Retinal pigment epithelial cell (primary cell): Measurements from ENCODE around the gene FABP6.
A peak's percentile ranks its signal among the peaks of the same experiment; 100 is the strongest.

ENCODE experiments used
- DNase-seq: peaks from one replicate; pipeline ENCODE4 v3.0.0-alpha.2; 2010; ENCODE audit warnings: low read depth
- H3K4me3 ChIP-seq: 2 replicates; pipeline ENCODE4 v1.5.1; 2011; ENCODE audit warnings: mild to moderate bottlenecking, low read length, control low read depth, moderate library complexity
- CTCF ChIP-seq: conservative IDR thresholded peaks from 2 replicates; pipeline ENCODE4 v1.5.1; 2011; ENCODE audit warnings: low read depth, low read length, control low read depth, inconsistent platforms

FABP6 gene

GRCh38 chr5:160260881-160261815, 31.8 kb downstream of the FABP6 start:
- DNase-seq, result peak; percentile 63
- H3K4me3 ChIP-seq, result no peak overlapping the region
- TF ChIP-seq CTCF, result no peak

- peak; percentile 17 for TF ChIP-seq CTCF
- no peak overlapping the region for H3K4me3 ChIP-seq
- peak; percentile 73 for DNase-seq
Measured at GRCh38 chr5:160262151-160263074, 33.1 kb downstream of the FABP6 start.

- DNase-seq, result no peak
- no peak for TF ChIP-seq CTCF
Measured at GRCh38 chr5:160263326-160263855, 34.1 kb downstream of the FABP6 start.

GRCh38 chr5:160266044-160266443, 36.7 kb downstream of the FABP6 start:
- no peak overlapping the region for H3K4me3 ChIP-seq
- no peak for DNase-seq
- no peak for TF ChIP-seq CTCF

More at GRCh38 chr5:160263326-160263855, 34.1 kb downstream of the FABP6 start:
- H3K4me3 ChIP-seq, result no peak overlapping the region

GRCh38 chr5:160266752-160267345, 37.5 kb downstream of the FABP6 start:
- no peak for DNase-seq
- no peak for TF ChIP-seq CTCF
- H3K4me3 ChIP-seq, result no peak overlapping the region

GRCh38 chr5:160268121-160268520, 38.8 kb downstream of the FABP6 start:
- TF ChIP-seq CTCF, result no peak
- H3K4me3 ChIP-seq, result no peak overlapping the region
- no peak for DNase-seq
